Activated T-cell treated with anti-CD3 and anti-CD28 coated beads, Interleukin-2, amount 50 U/mL, for 48 hours (primary cell): ENCODE measurements around the gene LIN28B.
"Not testable (repeated sequence)": the region's sequence is repeated elsewhere in the genome, so short reads cannot be mapped to it uniquely, and the experiment has no call there.

ENCODE experiments used
- DNase-seq, 2 experiments: peaks; one replicate each; pipeline ENCODE4 v3.0.0-alpha.2; 2020

LIN28B gene

GRCh38 chr6:104956731-104957294 is at the start of gene LIN28B:
LIN28B (plus strand) TSS chr6:104957107; CDS start chr6:104957251, 144 bp downstream.
- DNase-seq: no peak

- DNase-seq: no peak
These were observed 48.6 kb upstream of the LIN28B start for GRCh38 chr6:104908031-104908887.

GRCh38 chr6:104908888-104909525 is 47.9 kb upstream of the LIN28B start:
- DNase-seq: no peak

- no peak for DNase-seq
These were observed 35.0 kb upstream of the LIN28B start for GRCh38 chr6:104921896-104922295.

GRCh38 chr6:104928141-104928540 is 28.8 kb upstream of the LIN28B start:
- no peak for DNase-seq

GRCh38 chr6:104929353-104929752 is 27.6 kb upstream of the LIN28B start:
- no peak for DNase-seq

- DNase-seq: no peak
These were observed 26.0 kb upstream of the LIN28B start for GRCh38 chr6:104930939-104931338.

GRCh38 chr6:104936766-104937535 is 20.0 kb upstream of the LIN28B start:
- no peak for DNase-seq

GRCh38 chr6:104940238-104940892 is 16.5 kb upstream of the LIN28B start:
- no peak for DNase-seq

- DNase-seq: peak; percentile 55 to 71
These were observed 15.8 kb upstream of the LIN28B start for GRCh38 chr6:104940893-104941728.

- DNase-seq: no peak
These were observed 15.2 kb upstream of the LIN28B start for GRCh38 chr6:104941729-104942091.

GRCh38 chr6:104943781-104944180 is 13.1 kb upstream of the LIN28B start:
- no peak for DNase-seq

GRCh38 chr6:104949206-104949605 is 7.7 kb upstream of the LIN28B start:
- DNase-seq: no peak

GRCh38 chr6:104951677-104952076 is 5.2 kb upstream of the LIN28B start:
- no peak for DNase-seq

- DNase-seq: no peak
These were observed 4.0 kb upstream of the LIN28B start for GRCh38 chr6:104952911-104953399.

GRCh38 chr6:104953400-104954189 is 3.3 kb upstream of the LIN28B start:
- DNase-seq: not testable (repeated sequence)

- no peak for DNase-seq
These were observed 2.6 kb upstream of the LIN28B start for GRCh38 chr6:104954190-104954797.

GRCh38 chr6:104955491-104955890 is 1.4 kb upstream of the LIN28B start:
- no peak for DNase-seq

GRCh38 chr6:104955927-104956730 is 778 bp upstream of the LIN28B start:
- DNase-seq: no peak
